Mesendoderm (in vitro differentiated cells): ENCODE data around the gene LSS.
A peak's percentile ranks its signal among the peaks of the same experiment; 100 is the strongest.

Experiments used
- DNase-seq: peaks from one replicate; pipeline ENCODE4 v3.0.0; 2013
- H2AK5ac ChIP-seq: 2 replicates; pipeline ENCODE4 v1.6.1; 2013; ENCODE audit warnings: low read length, inconsistent platforms
- H2BK120ac ChIP-seq: 2 replicates; pipeline ENCODE4 v1.6.1; 2013; ENCODE audit warnings: low read depth, mild to moderate bottlenecking, low read length, moderate library complexity, mixed read lengths
- H2BK15ac ChIP-seq: replicated peaks from 2 replicates; pipeline ENCODE4 v1.6.1; 2013; ENCODE audit warnings: low read depth, mild to moderate bottlenecking, moderate library complexity
- H2BK5ac ChIP-seq: 2 replicates; pipeline ENCODE4 v1.6.1; 2013; ENCODE audit warnings: low read length, inconsistent platforms
- H3K18ac ChIP-seq: 2 replicates; pipeline ENCODE4 v1.6.1; 2013; ENCODE audit warnings: mild to moderate bottlenecking, low read length, mixed read lengths
- H3K23ac ChIP-seq: one replicate; pipeline ENCODE4 v1.6.1; 2013; ENCODE audit warnings: low read length
- H3K27ac ChIP-seq: 2 replicates; pipeline ENCODE4 v1.5.1; 2013; ENCODE audit warnings: low read depth, mild to moderate bottlenecking, inconsistent platforms, low read length, moderate library complexity
- H3K27me3 ChIP-seq: 2 replicates; pipeline ENCODE4 v1.6.1; 2013; ENCODE audit warnings: low read length, control low read depth, mild to moderate bottlenecking, inconsistent platforms; ENCODE audit not compliant: insufficient read depth, poor library complexity
- H3K36me3 ChIP-seq: 2 replicates; pipeline ENCODE4 v1.6.1; 2013; ENCODE audit warnings: low read length, inconsistent platforms; ENCODE audit not compliant: control insufficient read depth, insufficient read depth
- H3K4ac ChIP-seq: one replicate; pipeline ENCODE4 v1.6.1; 2013; ENCODE audit warnings: low read depth, mild to moderate bottlenecking, low read length, moderate library complexity
- H3K4me1 ChIP-seq: 2 replicates; pipeline ENCODE4 v1.6.1; 2013; ENCODE audit warnings: low read depth, low read length, inconsistent platforms; ENCODE audit not compliant: control insufficient read depth
- H3K4me2 ChIP-seq: 2 replicates; pipeline ENCODE4 v1.6.1; 2013; ENCODE audit warnings: low read length
- H3K4me3 ChIP-seq: 2 replicates; pipeline ENCODE4 v1.5.1; 2013; ENCODE audit warnings: mild to moderate bottlenecking, low read length
- H3K56ac ChIP-seq: one replicate; pipeline ENCODE4 v1.6.1; 2013; ENCODE audit warnings: low read length
- H3K79me1 ChIP-seq: 2 replicates; pipeline ENCODE4 v1.6.1; 2013; ENCODE audit warnings: low read length, inconsistent platforms
- H3K79me2 ChIP-seq: 2 replicates; pipeline ENCODE4 v1.6.1; 2013; ENCODE audit warnings: mild to moderate bottlenecking, low read length; ENCODE audit not compliant: control insufficient read depth, insufficient read depth
- H3K9ac ChIP-seq: 2 replicates; pipeline ENCODE4 v1.6.1; 2013; ENCODE audit warnings: low read length, inconsistent platforms
- H4K5ac ChIP-seq: one replicate; pipeline ENCODE4 v1.6.1; 2013; ENCODE audit warnings: low read length
- H4K8ac ChIP-seq: one replicate; pipeline ENCODE4 v1.6.1; 2013; ENCODE audit warnings: low read depth, mild to moderate bottlenecking, control low read depth, low read length, moderate library complexity
- WGBS: extraction: QIAGEN DNeasy Blood & Tissue Kit; methylation state at CpG from one replicate; pipeline ENCODE4 v1.1.7; 2013; ENCODE audit warnings: low lambda C conversion rate, missing lambda C conversion rate; ENCODE audit not compliant: insufficient coverage; ENCODE audit errors: extremely low coverage; 5-methylcytosine and 5-hydroxymethylcytosine counted together

Gene LSS

DNA sequence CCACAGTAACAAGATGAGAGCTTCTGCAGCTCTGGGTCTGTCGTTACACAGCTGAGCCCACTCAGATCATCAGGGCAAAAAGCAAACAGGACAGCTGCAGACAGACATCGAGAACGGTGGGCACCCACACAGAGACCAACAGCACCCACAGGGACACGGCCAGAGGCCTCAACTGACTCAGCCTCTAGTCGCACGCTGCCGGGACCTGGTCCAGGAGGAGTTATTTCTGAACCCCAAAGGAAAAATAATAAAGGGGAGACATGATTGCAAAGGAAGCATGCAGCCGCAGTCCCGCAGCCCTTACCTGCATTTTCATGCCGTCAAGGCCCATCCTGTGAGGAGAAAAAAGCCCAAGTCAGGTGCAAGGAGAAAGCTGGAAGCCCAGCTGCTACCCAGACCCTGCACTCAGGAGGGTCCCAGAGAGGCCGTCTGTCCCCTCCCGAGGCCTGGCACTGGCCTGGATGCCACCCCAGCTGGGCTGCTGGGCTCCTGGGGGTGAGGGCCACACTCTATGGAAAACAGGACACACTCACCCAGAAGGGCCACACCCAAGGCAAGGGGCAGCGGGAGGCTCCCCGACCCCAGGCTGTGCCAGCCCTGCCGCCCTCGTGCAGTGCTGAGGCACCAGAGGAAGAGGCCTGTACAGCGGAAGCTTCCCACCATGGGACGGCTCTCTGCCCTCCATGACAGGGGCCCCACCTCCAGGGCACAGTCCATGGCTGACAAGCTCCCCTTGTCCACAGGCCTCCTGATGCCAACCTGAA lies 15.7 kb downstream of the LSS start:
- Histone ChIP-seq H2BK15ac (no peak overlapping the region), H4K5ac (no peak overlapping the region), H2BK5ac (no peak overlapping the region), H3K79me1 (peaks cover 15% of the 10 kb centered on the region), H3K27ac (no peak overlapping the region), H2AK5ac (no peak overlapping the region), H2BK120ac (no peak overlapping the region), H3K23ac (no peak overlapping the region), H3K4me1 (no peaks in the 10 kb centered on the region), H3K27me3 (no peaks in the 10 kb centered on the region), H3K36me3 (peaks cover 7% of the 10 kb centered on the region), H3K4ac (no peak overlapping the region), H4K8ac (no peak overlapping the region), H3K79me2 (peaks cover 5% of the 10 kb centered on the region), H3K9ac (no peak overlapping the region), H3K18ac (no peak overlapping the region), H3K4me2 (no peak overlapping the region), H3K56ac (no peak overlapping the region), H3K4me3 (no peak overlapping the region)
- no peak for DNase-seq
- no CpG with 5 or more reads among the region's 18 CpGs for WGBS

DNA sequence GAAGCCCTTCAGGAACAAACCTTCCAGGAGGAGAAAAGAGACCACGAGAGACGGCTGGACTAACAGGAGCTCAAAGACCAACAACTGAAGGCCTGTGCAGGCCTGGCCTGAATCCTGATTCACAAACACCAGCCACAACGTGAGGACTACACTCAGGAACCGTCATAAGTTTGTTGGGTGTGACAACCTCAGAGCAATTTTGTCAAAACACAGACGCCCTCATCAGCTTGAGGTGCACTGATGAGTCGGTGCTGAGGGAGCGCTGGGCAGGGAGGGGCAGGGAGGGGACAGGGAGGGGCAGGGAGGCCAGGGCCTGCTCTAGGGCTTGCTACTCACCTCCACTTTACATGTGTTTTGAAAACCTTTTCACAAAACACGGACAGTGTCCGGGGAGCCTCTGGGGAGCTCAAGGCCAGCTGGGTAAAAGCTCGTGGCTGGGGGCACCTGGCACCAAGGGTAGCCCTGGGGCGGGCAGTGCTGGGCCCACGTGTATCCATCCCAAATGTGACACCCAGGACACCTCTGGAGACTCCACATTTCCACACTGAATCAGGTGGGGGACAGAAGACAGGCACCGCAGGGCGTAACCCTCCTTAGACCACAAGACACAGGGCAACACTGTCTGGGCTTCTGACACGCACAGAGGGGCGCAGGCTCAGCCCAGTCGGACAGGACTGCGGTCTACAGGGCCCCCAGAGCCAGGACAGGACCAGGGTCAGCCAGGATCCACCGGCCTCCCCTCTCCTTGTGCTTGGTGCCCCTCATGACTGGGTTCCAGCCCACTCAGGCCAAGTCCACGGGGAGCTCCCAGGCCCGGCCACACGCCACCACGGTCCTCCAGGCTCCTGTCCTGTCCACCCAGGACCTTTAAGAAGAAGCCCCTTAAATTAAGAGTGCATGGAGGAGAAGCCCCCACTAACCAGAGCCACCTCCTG lies 16.5 kb downstream of the LSS start:
- Histone ChIP-seq H3K36me3 (peaks cover 6% of the 10 kb centered on the region), H3K18ac (no peak overlapping the region)
- no CpG with 5 or more reads among the region's 23 CpGs for WGBS

DNA sequence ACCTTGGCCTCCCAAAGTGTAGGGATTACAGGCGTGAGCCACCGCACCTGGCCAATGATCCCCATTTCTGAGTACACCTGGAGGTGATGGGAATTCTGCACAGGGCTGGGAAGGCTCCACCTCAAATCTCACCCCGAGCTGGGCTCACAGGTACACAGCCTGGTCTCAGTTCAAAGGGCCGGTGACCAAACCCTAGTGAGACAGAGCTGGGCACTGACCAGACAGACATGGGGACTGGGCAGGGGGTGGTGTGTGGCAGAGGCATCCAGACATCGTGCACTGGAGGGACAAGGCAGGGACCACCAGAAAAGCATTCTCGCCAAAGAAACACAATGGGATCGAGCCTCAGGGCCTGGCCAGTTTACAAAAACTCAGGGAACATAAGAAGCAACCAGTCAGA lies 17.2 kb downstream of the LSS start:
- Histone ChIP-seq H3K56ac (no peak overlapping the region), H2BK120ac (no peak overlapping the region), H4K8ac (no peak overlapping the region), H4K5ac (no peak overlapping the region), H3K18ac (no peak overlapping the region), H3K4me2 (no peak overlapping the region), H3K36me3 (peaks cover 6% of the 10 kb centered on the region), H3K79me2 (no peaks in the 10 kb centered on the region), H3K79me1 (peaks cover 7% of the 10 kb centered on the region), H2BK5ac (no peak overlapping the region), H3K4ac (no peak overlapping the region), H2BK15ac (no peak overlapping the region), H3K4me3 (no peak overlapping the region), H3K4me1 (no peaks in the 10 kb centered on the region), H3K27me3 (no peaks in the 10 kb centered on the region), H2AK5ac (no peak overlapping the region), H3K23ac (no peak overlapping the region), H3K9ac (no peak overlapping the region), H3K27ac (no peak overlapping the region)
- no peak for DNase-seq
- WGBS: no CpG with 5 or more reads among the region's 7 CpGs

More for the DNA sequence above, 16.5 kb downstream of the LSS start:
- Histone ChIP-seq H2BK120ac (no peak overlapping the region), H2BK5ac (no peak overlapping the region), H2BK15ac (no peak overlapping the region), H3K79me2 (no peaks in the 10 kb centered on the region), H4K5ac (no peak overlapping the region), H3K23ac (no peak overlapping the region), H2AK5ac (no peak overlapping the region), H3K56ac (no peak overlapping the region), H3K27me3 (no peaks in the 10 kb centered on the region), H3K4me3 (no peak overlapping the region), H4K8ac (no peak overlapping the region), H3K4ac (no peak overlapping the region), H3K27ac (no peak overlapping the region), H3K9ac (no peak overlapping the region), H3K4me1 (no peaks in the 10 kb centered on the region), H3K79me1 (peaks cover 9% of the 10 kb centered on the region), H3K4me2 (no peak overlapping the region)
- no peak for DNase-seq

DNA sequence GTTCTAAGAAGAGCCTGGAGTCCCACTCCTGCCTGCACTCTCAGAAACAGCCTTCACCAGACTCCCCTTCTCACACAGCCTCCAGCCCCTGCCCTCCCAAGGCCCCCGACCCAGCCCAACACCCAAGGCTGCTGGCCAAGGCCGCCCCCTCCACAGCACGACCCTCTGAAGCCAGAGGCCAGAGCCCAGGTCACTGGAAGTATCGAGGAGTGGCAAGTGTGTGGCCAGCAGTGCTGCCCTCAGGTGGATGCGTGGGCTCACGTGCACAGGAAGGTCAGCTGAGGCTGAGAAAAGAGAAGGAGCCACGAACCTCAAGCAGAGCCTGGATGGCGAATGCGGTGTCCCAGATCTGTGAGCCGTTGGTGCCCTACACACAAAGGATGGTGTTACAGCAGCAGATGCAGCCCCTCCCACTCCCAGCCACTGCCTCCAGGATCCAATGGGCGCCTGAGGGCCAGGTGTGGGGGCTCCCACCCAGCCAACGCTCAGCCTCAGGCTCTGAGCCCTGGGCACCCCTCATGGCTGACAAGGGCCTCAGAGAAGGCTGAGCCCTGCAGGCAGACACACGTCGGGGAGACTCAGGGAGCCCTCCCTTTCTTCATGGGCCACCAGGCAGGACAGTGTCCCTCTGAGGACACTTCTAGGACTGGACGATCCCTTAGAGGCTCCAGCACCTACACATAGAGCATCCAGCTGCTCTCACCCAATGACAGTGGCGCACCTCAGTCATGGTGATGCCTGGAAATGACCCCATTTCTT lies 18.0 kb downstream of the LSS start:
- Histone ChIP-seq H3K79me2 (no peaks in the 10 kb centered on the region), H3K27me3 (no peaks in the 10 kb centered on the region), H3K18ac (no peak overlapping the region), H2BK120ac (no peak overlapping the region), H3K4me3 (no peak overlapping the region), H4K8ac (no peak overlapping the region), H3K23ac (no peak overlapping the region), H3K9ac (no peak overlapping the region), H3K4me2 (no peak overlapping the region), H2BK15ac (no peak overlapping the region), H3K79me1 (peaks cover 3% of the 10 kb centered on the region), H2AK5ac (no peak overlapping the region), H4K5ac (no peak overlapping the region), H3K4me1 (no peaks in the 10 kb centered on the region), H3K56ac (no peak overlapping the region), H3K27ac (no peak overlapping the region), H3K36me3 (peaks cover 6% of the 10 kb centered on the region), H3K4ac (no peak overlapping the region), H2BK5ac (no peak overlapping the region)
- no CpG with 5 or more reads among the region's 16 CpGs for WGBS
- peak; percentile 22 for DNase-seq

DNA sequence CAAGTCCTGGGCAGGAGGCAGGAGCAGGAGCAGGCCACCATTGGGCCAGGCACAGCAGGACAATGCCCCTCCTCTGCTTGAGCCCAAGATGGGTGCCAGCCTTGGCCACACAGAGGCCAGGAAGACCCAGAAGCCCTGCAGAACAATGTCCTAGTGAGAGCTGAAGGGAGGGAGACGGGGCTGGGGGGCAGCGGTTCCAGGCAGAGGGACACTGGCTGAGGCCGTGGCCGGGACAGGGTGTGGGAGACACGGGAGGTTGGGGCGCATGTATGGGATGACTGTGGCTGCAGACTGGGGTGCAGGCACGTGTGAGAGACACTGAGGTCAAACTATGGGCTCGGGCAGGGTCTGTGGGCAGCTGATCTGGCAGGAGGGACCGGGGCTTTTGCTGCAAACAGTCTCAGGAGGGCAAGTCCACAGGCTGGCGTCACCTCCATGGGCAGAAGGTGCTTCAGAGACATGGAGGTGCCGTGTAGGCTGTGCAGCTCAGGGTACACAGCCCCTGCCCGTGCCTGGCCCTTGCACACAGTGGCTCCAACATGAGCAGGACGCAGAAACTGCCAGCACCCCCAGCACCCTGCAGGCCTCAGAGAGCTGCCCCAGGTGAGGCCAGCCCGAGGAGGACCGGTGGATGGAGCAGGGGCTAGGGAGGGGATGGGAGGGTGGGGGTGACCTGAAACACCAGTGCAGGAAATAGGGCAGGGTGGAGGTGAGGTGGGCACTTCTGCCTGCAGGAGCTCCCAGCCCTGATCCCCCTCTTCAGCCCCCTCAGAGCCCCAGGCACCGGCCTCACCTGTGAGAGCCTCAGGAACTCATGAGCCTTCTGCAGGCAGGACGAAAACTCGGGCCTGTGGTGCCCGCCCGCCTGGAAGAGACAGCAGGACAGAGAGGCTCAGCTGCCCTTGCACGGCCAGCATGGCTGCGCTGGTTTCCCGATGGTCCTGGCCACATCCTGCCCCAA lies 19.5 kb downstream of the LSS start:
- Histone ChIP-seq H3K79me1 (peaks cover 1% of the 10 kb centered on the region), H3K79me2 (no peaks in the 10 kb centered on the region), H3K4ac (no peak overlapping the region), H3K36me3 (peaks cover 8% of the 10 kb centered on the region), H3K27ac (no peak overlapping the region), H3K18ac (no peak overlapping the region), H3K4me2 (no peak overlapping the region), H2BK120ac (no peak overlapping the region), H2BK5ac (no peak overlapping the region), H4K5ac (no peak overlapping the region), H2AK5ac (no peak overlapping the region), H3K4me3 (no peak overlapping the region), H3K56ac (no peak overlapping the region), H2BK15ac (no peak overlapping the region), H3K27me3 (no peaks in the 10 kb centered on the region), H3K9ac (no peak overlapping the region), H3K23ac (no peak overlapping the region), H3K4me1 (no peaks in the 10 kb centered on the region), H4K8ac (no peak overlapping the region)
- WGBS: no CpG with 5 or more reads among the region's 23 CpGs
- no peak for DNase-seq
